ENCODE data around the gene ELAVL1. TPM values are rescaled to one million over a fixed set of nuclear protein-coding genes. Genes with fewer than 3 reads are reported as not detected.
A peak's percentile ranks its signal among the peaks of the same experiment; 100 is the strongest.

Gene ELAVL1
- total and polyA plus RNA-seq, 2 of the 13 experiments (the other 11 are each of a cell fraction or from before 2014, with no cell fraction given), result 27.9 to 38.4 TPM

- TF ChIP-seq ZFP91 (CRISPR knock-in tag; IDR thresholded peaks at IDR 0.05; ENCODE audit: borderline replicate concordance), result peak; percentile 82; the same call in 1 of the 2 replicates
- no peak for TF ChIP-seq ZBTB46 (CRISPR knock-in tag; IDR thresholded peaks at IDR 0.05; ENCODE audit: borderline replicate concordance)
- no peak for TF ChIP-seq MTA3 (CRISPR knock-in tag; IDR thresholded peaks at IDR 0.05)
- TF ChIP-seq ARID4A (CRISPR knock-in tag; IDR thresholded peaks at IDR 0.05; ENCODE audit: borderline replicate concordance), result peak; percentile 82; the same call in 1 of the 2 replicates
- no peak for TF ChIP-seq ZKSCAN5 (CRISPR knock-in tag; IDR thresholded peaks at IDR 0.05)
- TF ChIP-seq TEAD2 (CRISPR knock-in tag; IDR thresholded peaks at IDR 0.05), result no peak
- peak; percentile 66; the same call in 1 of the 2 replicates for TF ChIP-seq ELF3 (CRISPR knock-in tag; IDR thresholded peaks at IDR 0.05)
- TF ChIP-seq PATZ1 (CRISPR knock-in tag; IDR thresholded peaks at IDR 0.05), result peak; percentile 59
- TF ChIP-seq POGK (CRISPR knock-in tag; conservative IDR thresholded peaks at IDR 0.05), result peak; percentile 76
- no peak; the same call in 1 of the 2 replicates for TF ChIP-seq SSRP1 (CRISPR knock-in tag; IDR thresholded peaks at IDR 0.05)
- no peak for TF ChIP-seq ZNF253 (CRISPR knock-in tag; IDR thresholded peaks at IDR 0.05; ENCODE audit: borderline replicate concordance)
- TF ChIP-seq RNF219 (CRISPR knock-in tag; IDR thresholded peaks at IDR 0.05), result no peak
Measured at GRCh38 chr19:7919610-7920518, 85.6 kb downstream of the ELAVL1 start, which contains the start of gene SNAPC2 (continued).
